ENCODE results near the gene TMEM40.
A peak's percentile ranks its signal among the peaks of the same experiment; 100 is the strongest.

The TMEM40 gene, protein sequence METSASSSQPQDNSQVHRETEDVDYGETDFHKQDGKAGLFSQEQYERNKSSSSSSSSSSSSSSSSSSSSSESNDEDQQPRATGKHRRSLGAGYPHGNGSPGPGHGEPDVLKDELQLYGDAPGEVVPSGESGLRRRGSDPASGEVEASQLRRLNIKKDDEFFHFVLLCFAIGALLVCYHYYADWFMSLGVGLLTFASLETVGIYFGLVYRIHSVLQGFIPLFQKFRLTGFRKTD

DNA sequence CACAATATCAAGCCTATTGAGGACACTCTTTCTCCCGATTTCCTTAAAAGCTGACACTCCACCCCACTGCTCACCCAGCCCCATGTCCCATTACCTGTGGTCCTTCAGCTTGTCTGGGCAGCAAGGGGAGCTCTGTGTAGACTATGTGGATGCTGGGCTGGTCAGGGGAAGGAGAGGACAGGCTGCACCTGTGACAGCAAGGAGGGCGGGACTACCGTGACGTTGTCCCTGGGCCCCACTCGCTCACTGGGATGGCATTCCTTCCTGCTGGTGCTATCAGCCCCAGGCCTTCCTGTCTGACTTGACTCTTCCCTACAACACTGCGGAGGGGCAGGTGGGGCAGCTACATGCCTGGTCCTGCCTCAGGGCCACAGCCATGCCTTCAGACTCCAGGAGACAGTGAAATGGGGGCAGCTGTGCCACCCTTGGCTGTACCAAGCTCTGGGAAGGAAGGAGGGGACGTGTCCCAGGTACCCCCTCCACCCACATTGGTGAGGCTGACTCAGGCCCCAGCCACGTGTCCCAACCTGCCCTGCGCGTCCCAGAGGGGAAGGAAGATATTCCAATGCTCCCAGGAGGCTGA is at the start of gene TMEM40:
TSS of gene TMEM40 (minus strand) at position 163 of the 583 bp plus-strand sequence. CDS start 9,427 bp downstream, outside the sequence.
- Histone ChIP-seq H3K9ac (peak within 1 kb of the TSS in 2 of 11 experiments; percentile 10 to 18; a peak in 1 of 22 replicates), H3K4me2 (peak within 1 kb of the TSS in 10 of 11 experiments; percentile 5 to 41 (median 34); a peak in 15 of 22 replicates), H3K27me3 (no peaks in the 10 kb centered on the region), H3K27ac (peak within 1 kb of the TSS in 3 of 11 experiments; percentile 1 to 18 (median 9); a peak in 3 of 22 replicates), H3K4me3 (no peak within 1 kb of the TSS), H3K4me1 (peaks cover 8 to 33% (median 24%) of the 10 kb centered on the region in 10 experiments; a peak in 18 of 20 replicates), H3K9me3 (replicated peaks in 1 of 11) (no peaks in the 10 kb centered on the region), H3K36me3 (no peaks in the 10 kb centered on the region), H4K20me1 (no peaks in the 10 kb centered on the region)
- no peak for TF ChIP-seq Cebpa-rat (IDR thresholded peaks at IDR 0.05)

DNA sequence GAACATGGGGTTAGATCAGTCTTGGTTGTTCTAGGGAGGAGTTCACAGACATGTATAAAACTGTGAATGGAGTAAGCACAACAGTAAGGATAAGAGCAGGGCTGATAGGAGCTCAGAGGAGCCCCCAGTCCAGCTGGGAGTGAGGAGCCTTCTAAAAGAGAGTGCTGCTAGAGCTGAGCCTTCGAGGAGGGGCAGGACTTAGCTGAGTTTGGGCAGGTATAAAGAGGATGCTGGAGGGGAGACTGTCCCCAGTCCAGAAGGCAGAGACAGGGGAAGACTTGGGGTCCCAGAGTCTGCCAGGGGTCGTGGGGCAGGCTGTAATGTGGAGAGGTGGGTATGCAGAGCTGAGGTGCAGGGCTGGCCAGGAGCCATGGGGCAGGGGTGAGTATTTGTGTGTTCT is 49.5 kb upstream of the TMEM40 start:
- no peaks in the 10 kb centered on the region; a peak in 1 of 22 replicates for H3K27me3 ChIP-seq
- H4K20me1 ChIP-seq, result no peaks in the 10 kb centered on the region
- H3K9me3 ChIP-seq (replicated peaks in 1 of 11), result no peaks in the 10 kb centered on the region
- H3K4me2 ChIP-seq, result no peak overlapping the region
- peaks cover 5 to 14% (median 10%) of the 10 kb centered on the region in 10 experiments; a peak in 14 of 20 replicates for H3K4me1 ChIP-seq
- no peak overlapping the region for H3K9ac ChIP-seq
- H3K27ac ChIP-seq, result no peak overlapping the region
- TF ChIP-seq Cebpa-rat (IDR thresholded peaks at IDR 0.05), result no peak
- no peak overlapping the region for H3K4me3 ChIP-seq
- 0 out of 22 replicates have a peak, but pooled peaks cover 0 to 4% (median 0%) of the 10 kb centered on the region in 11 experiments for H3K36me3 ChIP-seq

DNA sequence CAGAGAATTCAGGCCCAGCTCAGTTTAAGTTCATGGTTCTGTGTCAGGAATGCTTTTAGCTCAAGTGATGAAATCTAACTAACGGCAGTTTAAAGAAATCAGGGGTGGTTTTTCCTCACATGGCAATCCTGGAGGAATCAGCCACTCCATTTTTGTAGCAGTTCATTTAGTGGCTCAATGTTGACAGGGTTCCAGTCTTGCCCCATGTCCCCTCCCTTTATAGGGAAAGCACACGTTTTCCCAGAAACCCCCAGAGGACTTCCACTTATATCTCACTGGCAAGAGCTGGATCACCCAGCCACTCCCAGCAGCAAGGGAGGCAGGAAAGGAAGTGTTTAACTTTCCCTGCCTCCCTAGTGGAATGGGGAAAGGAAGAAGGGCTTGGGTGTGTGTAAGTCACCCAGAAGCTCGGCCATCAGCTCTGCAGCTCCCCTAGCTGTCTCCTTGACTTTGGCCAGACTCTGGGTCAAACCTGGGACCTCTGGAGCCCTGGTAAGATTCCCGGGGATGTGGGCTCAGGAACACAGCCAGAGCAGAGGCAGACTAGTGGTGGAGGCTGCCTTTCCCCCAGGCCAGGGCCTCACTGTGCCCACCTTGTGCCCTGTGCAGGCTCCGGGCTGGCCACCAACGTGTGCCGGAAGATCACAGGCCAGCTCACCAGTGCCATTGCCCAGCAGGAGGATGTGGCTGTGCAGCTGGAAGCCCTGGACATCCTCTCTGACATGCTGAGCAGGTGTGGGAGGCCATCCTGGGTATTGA is 48.7 kb upstream of the TMEM40 start:
- Histone ChIP-seq H3K9me3 (replicated peaks in 1 of 11) (no peaks in the 10 kb centered on the region), H3K4me3 (no peak overlapping the region), H4K20me1 (no peaks in the 10 kb centered on the region)

DNA sequence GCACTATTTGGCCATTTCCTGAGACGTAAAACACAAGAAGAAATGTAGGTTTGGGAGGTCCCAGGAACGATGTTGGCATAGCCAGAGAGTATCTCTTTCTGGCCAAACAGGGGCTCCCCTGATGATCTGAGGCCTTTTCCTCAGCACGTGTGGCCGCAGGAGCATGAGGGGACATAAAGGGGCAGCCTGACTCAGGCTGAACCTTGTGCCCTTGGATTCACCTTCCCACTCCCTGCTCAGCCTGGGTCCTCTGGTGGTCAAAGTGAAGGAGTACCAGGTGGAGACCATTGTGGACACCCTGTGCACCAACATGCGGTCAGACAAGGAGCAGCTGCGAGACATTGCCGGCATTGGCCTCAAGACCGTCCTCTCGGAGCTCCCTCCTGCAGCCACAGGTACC is 48.0 kb upstream of the TMEM40 start:
- Histone ChIP-seq H3K9ac (no peak overlapping the region), H3K4me3 (no peak overlapping the region), H3K27ac (no peak overlapping the region), H4K20me1 (no peaks in the 10 kb centered on the region), H3K4me1 (peaks cover 5 to 14% (median 10%) of the 10 kb centered on the region in 10 experiments; a peak in 14 of 20 replicates), H3K4me2 (no peak overlapping the region), H3K36me3 (0 out of 22 replicates have a peak, but pooled peaks cover 0 to 6% (median 0%) of the 10 kb centered on the region in 11 experiments), H3K9me3 (replicated peaks in 1 of 11) (no peaks in the 10 kb centered on the region), H3K27me3 (no peaks in the 10 kb centered on the region; a peak in 1 of 22 replicates)
- no peak for TF ChIP-seq Cebpa-rat (IDR thresholded peaks at IDR 0.05)

More for the DNA sequence above, 48.7 kb upstream of the TMEM40 start:
- no peak overlapping the region for H3K4me2 ChIP-seq
- peaks cover 5 to 14% (median 10%) of the 10 kb centered on the region in 10 experiments; a peak in 14 of 20 replicates for H3K4me1 ChIP-seq
- no peak overlapping the region for H3K9ac ChIP-seq
- no peak for TF ChIP-seq Cebpa-rat (IDR thresholded peaks at IDR 0.05)
- 0 out of 22 replicates have a peak, but pooled peaks cover 0 to 6% (median 0%) of the 10 kb centered on the region in 11 experiments for H3K36me3 ChIP-seq
- H3K27me3 ChIP-seq, result no peaks in the 10 kb centered on the region; a peak in 1 of 22 replicates
- no peak overlapping the region for H3K27ac ChIP-seq

DNA sequence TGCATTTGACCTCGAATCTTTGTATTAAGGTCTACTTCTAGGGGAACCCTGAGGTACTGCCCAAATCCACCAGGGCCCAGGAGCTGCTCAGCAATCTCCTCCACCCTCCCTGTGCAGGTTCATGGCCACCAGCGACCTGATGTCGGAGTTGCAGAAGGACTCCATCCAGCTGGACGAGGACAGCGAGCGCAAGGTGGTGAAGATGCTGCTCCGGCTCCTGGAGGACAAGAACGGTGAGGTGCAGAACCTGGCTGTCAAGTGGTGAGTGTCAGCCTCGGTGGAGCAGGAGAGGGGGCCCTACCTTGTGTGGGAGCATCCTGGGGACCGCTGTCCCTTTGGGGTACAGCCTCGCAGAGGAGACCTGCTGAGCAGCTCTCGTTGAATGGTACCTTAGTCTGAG is 44.3 kb upstream of the TMEM40 start:
- Histone ChIP-seq H3K4me3 (no peak overlapping the region), H3K4me1 (0 out of 20 replicates have a peak, but pooled peaks cover 0 to under 1% (median 0%) of the 10 kb centered on the region in 10 experiments), H3K9ac (no peak overlapping the region), H3K4me2 (no peak overlapping the region), H3K27me3 (no peaks in the 10 kb centered on the region), H4K20me1 (peaks cover 0 to 6% (median 0%) of the 10 kb centered on the region in 11 experiments; a peak in 1 of 22 replicates), H3K9me3 (replicated peaks in 1 of 11) (no peaks in the 10 kb centered on the region), H3K36me3 (0 out of 22 replicates have a peak, but pooled peaks cover 0 to 6% (median 0%) of the 10 kb centered on the region in 11 experiments), H3K27ac (no peak overlapping the region)
- no peak for TF ChIP-seq Cebpa-rat (IDR thresholded peaks at IDR 0.05)

DNA sequence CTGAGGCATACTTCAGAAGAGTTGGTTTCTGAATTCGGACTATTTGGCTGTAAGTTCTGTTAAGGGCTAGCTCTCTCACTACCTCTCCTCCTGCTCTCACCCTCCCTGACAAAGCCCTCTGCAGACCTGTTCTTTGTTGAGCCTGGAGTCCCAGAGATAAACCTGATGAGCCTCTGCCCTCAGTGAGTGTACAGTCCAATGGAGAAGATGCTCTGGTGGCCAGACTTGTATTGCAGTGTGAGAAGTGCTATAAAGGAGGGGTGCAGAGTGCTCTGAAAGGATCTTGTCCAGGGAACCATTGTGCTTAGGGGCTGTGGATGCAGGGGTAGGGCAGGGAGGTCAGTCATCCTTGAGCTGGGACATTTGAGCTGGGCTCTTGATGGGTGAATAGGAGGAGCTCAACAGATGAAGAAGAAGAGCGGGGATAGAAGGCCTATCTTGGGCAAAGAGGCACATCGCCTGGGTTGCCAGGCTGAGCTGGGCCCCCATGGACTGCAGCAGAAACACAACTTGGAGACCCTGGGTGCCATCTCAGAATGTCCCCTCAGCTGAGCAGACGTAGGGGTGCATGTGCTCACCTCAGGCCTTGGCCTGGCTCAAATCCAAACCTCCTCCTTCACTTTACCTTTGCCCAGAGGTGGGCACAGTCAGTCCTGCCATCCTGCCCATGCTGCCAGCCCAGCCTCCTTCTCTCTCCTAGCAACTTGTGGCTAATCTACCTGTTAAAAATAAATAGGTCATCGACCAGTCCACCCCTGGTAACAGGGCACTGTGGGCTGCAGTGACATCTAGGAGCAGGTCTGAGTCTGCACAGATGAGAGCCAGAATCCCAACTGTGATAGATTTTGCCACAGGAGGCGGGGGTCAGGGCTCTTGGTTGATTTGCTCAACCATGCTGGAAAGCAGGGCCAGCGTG is 40.7 kb upstream of the TMEM40 start:
- Histone ChIP-seq H3K9ac (no peak overlapping the region), H4K20me1 (peaks cover 0 to 8% (median 0%) of the 10 kb centered on the region in 11 experiments; a peak in 1 of 22 replicates), H3K27ac (no peak overlapping the region), H3K4me2 (no peak overlapping the region), H3K4me1 (peaks cover 6 to 35% (median 20%) of the 10 kb centered on the region in 10 experiments), H3K4me3 (no peak overlapping the region), H3K36me3 (0 out of 22 replicates have a peak, but pooled peaks cover 0 to 6% (median 0%) of the 10 kb centered on the region in 11 experiments), H3K9me3 (replicated peaks in 1 of 11) (no peaks in the 10 kb centered on the region), H3K27me3 (peaks cover 0 to 12% (median 0%) of the 10 kb centered on the region in 11 experiments; a peak in 6 of 22 replicates)
- TF ChIP-seq Cebpa-rat (IDR thresholded peaks at IDR 0.05), result no peak

DNA sequence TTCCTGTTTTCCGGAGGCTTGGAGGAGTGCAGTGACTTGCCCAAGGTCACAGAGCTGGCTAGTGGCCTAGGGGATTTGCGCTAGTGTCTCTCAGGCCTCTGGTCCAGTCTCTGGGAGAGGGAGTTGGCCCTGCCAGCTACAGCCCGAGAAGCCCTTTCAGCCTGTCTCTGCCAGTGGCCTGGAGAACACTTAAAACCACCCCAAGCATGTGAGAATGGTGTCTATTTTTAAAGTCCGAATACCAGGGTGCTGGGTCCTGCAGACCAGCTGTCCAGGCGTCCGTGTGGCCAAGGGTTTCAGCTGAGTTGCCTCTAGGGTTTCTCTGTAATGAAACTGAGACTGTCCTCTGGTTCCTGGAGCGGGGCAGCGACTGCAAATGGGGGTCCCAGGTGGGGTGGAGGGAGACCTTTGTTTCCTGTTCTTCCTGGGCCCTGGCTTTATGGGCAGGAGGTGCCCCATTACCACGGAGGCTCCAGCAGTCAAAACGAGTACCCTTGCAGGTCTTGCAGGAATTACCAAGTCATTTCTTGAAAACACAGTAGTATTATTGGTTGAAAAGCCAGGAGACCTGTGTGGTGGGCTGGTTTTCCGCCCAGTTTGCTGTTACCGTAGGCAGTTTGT is 39.6 kb upstream of the TMEM40 start:
- Histone ChIP-seq H3K9ac (no peak overlapping the region), H3K4me1 (peaks cover 6 to 35% (median 20%) of the 10 kb centered on the region in 10 experiments), H3K9me3 (replicated peaks in 1 of 11) (no peaks in the 10 kb centered on the region), H3K27me3 (peaks cover 0 to 12% (median 0%) of the 10 kb centered on the region in 11 experiments; a peak in 6 of 22 replicates), H3K4me3 (no peak overlapping the region), H3K4me2 (no peak overlapping the region), H3K36me3 (0 out of 22 replicates have a peak, but pooled peaks cover 0 to 4% (median 0%) of the 10 kb centered on the region in 11 experiments), H4K20me1 (peaks cover 0 to 8% (median 0%) of the 10 kb centered on the region in 11 experiments; a peak in 1 of 22 replicates), H3K27ac (no peak overlapping the region)
- TF ChIP-seq Cebpa-rat (IDR thresholded peaks at IDR 0.05), result no peak

Measured in BLaER1 treated with 17β-estradiol and CSF1 and Interleukin-3, amounts not matched to agents 10 nM and 100 nM (cell line).